Lower lobe of right lung (tissue), 2 donors: ENCODE results near the gene MPST. TPM values are rescaled to one million over a fixed set of nuclear protein-coding genes. Genes with fewer than 3 reads are reported as not detected.

Experiments used
- ATAC-seq, 2 donors: fragments of 200-7000 bp; cut with Tn5 transposase; one replicate each; pipeline ENCODE4 v1.9.1; 2020 to 2022; ENCODE audit warnings: mild to moderate bottlenecking in 2 of 2, moderate library complexity in 2 of 2
- DNase-seq: peaks from one replicate; pipeline ENCODE4 v3.0.0-alpha.2; 2020
- H3K27ac ChIP-seq: fragments of 200-600 bp; one replicate; pipeline ENCODE4 v1.8.0; 2022
- H3K27me3 ChIP-seq: fragments of 200-600 bp; one replicate; pipeline ENCODE4 v1.8.0; 2022; ENCODE audit warnings: low read depth
- H3K36me3 ChIP-seq: fragments of 200-600 bp; one replicate; pipeline ENCODE4 v1.8.0; 2022; ENCODE audit warnings: mild to moderate bottlenecking
- H3K4me1 ChIP-seq: fragments of 200-600 bp; one replicate; pipeline ENCODE4 v1.8.0; 2022
- H3K4me3 ChIP-seq: fragments of 200-600 bp; one replicate; pipeline ENCODE4 v1.8.0; 2022; ENCODE audit warnings: mild to moderate bottlenecking
- H3K9me3 ChIP-seq: fragments of 200-600 bp; one replicate; pipeline ENCODE4 v1.8.0; 2022
- CTCF ChIP-seq: fragments of 200-600 bp; IDR thresholded peaks from one replicate; pipeline ENCODE4 v1.8.0; 2022; ENCODE audit warnings: antibody characterized with exemption, mild to moderate bottlenecking
- intact Hi-C: fragments of 100-400 bp; cut with DNase I; formaldehyde crosslinking; loops from one replicate; pipeline ENCODE4 v1.11.0; 2022
- total RNA-seq: library from RNA; stranded (reverse); fragmentation: NEBNext Ultra II Directional; extraction: Animal tissue kit (Norgen Biotek cat#: 25700); gene quantifications from one replicate; pipeline ENCODE4 v1.2.1, GENCODE V29; 2021
- donor health status: DM: no; HTN: yes; CAD: no; lungs with severe emphysema.

MPST gene
- total RNA-seq, 1 donor from 2014 or later: 73.2 TPM

- Histone ChIP-seq H3K27ac (no peak overlapping the region), H3K4me3 (no peak overlapping the region), H3K36me3 (peaks cover 42% of the 10 kb centered on the region), H3K9me3 (no peaks in the 10 kb centered on the region), H3K27me3 (no peaks in the 10 kb centered on the region), H3K4me1 (no peaks in the 10 kb centered on the region)
- intact Hi-C loops: no loop called here
- ATAC-seq (no peak), DNase-seq (no peak)
- TF ChIP-seq CTCF: no peak
Measured at GRCh38 chr22:37059876-37060449, 40.4 kb downstream of the MPST start.

- no peak overlapping the region for H3K4me3 ChIP-seq
- no peaks in the 10 kb centered on the region for H3K27me3 ChIP-seq
- no peak overlapping the region for H3K27ac ChIP-seq
- peaks cover 32% of the 10 kb centered on the region for H3K36me3 ChIP-seq
- ATAC-seq (no peak), DNase-seq (no peak)
- no peak for TF ChIP-seq CTCF
- no peaks in the 10 kb centered on the region for H3K4me1 ChIP-seq
- intact Hi-C loops: no loop called here
- no peaks in the 10 kb centered on the region for H3K9me3 ChIP-seq
Measured at GRCh38 chr22:37060801-37061610, 41.5 kb downstream of the MPST start.

GRCh38 chr22:37061611-37062375 is 42.3 kb downstream of the MPST start:
- H3K27ac ChIP-seq: no peak overlapping the region
- no peaks in the 10 kb centered on the region for H3K9me3 ChIP-seq
- TF ChIP-seq CTCF: no peak
- no peaks in the 10 kb centered on the region for H3K27me3 ChIP-seq
- H3K4me1 ChIP-seq: no peaks in the 10 kb centered on the region
- no peak for DNase-seq
- peaks cover 25% of the 10 kb centered on the region for H3K36me3 ChIP-seq
- ATAC-seq: no peak
- intact Hi-C loops: no loop called here
- no peak overlapping the region for H3K4me3 ChIP-seq

- no peaks in the 10 kb centered on the region for H3K27me3 ChIP-seq
- no peak overlapping the region for H3K4me3 ChIP-seq
- ATAC-seq: no peak
- no peak for DNase-seq
- peaks cover 19% of the 10 kb centered on the region for H3K36me3 ChIP-seq
- H3K27ac ChIP-seq: no peak overlapping the region
- TF ChIP-seq CTCF: no peak
- H3K4me1 ChIP-seq: no peaks in the 10 kb centered on the region
- H3K9me3 ChIP-seq: no peaks in the 10 kb centered on the region
- intact Hi-C loops: no loop called here
Measured at GRCh38 chr22:37062376-37062675, 42.8 kb downstream of the MPST start.

GRCh38 chr22:37062702-37063381 is 43.3 kb downstream of the MPST start:
- TF ChIP-seq CTCF: no peak
- H3K36me3 ChIP-seq: peaks cover 15% of the 10 kb centered on the region
- no peak for DNase-seq
- H3K27me3 ChIP-seq: peaks cover 3% of the 10 kb centered on the region
- no peaks in the 10 kb centered on the region for H3K4me1 ChIP-seq
- no peak for ATAC-seq
- intact Hi-C loops: no loop called here
- H3K4me3 ChIP-seq: no peak overlapping the region
- H3K9me3 ChIP-seq: no peaks in the 10 kb centered on the region
- H3K27ac ChIP-seq: no peak overlapping the region
